ENCODE data around the gene SPECC1.

DNA sequence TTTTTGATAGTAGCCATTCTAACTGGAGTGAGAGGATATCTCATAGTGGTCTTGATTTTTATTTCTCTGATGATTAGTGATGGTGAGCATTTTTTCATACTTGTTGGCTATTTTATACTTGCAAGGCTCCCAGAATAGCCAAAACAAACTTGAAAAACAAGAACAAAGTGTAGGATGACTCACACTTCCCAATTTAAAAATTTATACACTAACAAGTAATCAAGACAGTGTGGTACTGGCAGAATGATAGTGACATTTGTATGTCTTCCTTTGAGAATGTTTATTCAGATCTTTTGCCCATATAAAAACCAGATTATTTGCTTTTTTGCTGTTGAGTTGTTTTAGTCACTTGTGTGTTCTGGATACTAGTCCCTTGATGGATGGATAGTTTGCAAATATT is 17.8 kb downstream of the SPECC1 start:
- no peak for TF ChIP-seq CTCF (IDR thresholded peaks at IDR 0.05)
- no peak for TF ChIP-seq POLR2A (IDR thresholded peaks at IDR 0.05)

All from right lobe of liver (tissue), 4 donors.